ENCODE data around the gene PADI2. TPM values are rescaled to one million over a fixed set of nuclear protein-coding genes. Genes with fewer than 3 reads are reported as not detected.
A peak's percentile ranks its signal among the peaks of the same experiment; 100 is the strongest.
"Not testable (repeated sequence)": the region's sequence is repeated elsewhere in the genome, so short reads cannot be mapped to it uniquely, and the experiment has no call there.

Gene PADI2
- total RNA-seq, 2 donors from 2014 or later = 0.11 to 0.12 TPM

DNA sequence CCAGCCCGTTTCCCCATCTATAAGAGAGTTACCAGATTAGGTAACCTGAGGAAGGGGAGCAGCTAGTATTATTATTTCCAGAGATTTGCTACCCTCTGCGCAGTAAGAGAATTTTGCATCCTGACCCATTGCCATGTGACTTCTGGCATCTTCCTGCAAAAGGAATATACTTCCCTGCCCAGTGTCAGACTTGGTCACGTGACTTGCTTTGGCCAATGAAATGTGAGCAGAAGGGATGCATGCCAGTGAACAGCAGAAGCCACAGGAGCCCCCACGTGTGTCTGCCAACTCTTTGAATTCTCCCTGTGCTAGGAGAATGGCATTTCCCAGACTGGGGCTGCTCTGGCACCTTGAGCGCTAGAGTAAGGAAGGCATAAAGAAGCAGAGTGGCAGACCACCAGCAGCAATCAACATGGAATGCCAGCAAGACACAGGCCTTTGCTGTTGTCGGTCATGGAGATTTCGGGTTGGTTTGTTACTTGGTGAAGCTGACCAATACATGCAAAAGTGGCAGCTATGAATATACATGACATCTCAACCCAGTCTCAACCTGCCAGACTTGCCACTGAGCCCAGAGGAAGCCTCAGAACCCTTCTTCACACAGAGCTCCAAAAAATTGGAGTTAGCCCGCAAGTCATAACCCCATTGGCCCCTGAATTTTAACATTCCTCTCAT lies 39.0 kb downstream of the PADI2 start:
- ATAC-seq = no peak
- Mint-ChIP-seq H3K36me3 (no peaks in the 10 kb centered on the region), H3K27ac (no peak overlapping the region), H3K9me3 (no peaks in the 10 kb centered on the region)
- DNase-seq (ENCODE audit: low spot score in 2 of 2) = no peak

DNA sequence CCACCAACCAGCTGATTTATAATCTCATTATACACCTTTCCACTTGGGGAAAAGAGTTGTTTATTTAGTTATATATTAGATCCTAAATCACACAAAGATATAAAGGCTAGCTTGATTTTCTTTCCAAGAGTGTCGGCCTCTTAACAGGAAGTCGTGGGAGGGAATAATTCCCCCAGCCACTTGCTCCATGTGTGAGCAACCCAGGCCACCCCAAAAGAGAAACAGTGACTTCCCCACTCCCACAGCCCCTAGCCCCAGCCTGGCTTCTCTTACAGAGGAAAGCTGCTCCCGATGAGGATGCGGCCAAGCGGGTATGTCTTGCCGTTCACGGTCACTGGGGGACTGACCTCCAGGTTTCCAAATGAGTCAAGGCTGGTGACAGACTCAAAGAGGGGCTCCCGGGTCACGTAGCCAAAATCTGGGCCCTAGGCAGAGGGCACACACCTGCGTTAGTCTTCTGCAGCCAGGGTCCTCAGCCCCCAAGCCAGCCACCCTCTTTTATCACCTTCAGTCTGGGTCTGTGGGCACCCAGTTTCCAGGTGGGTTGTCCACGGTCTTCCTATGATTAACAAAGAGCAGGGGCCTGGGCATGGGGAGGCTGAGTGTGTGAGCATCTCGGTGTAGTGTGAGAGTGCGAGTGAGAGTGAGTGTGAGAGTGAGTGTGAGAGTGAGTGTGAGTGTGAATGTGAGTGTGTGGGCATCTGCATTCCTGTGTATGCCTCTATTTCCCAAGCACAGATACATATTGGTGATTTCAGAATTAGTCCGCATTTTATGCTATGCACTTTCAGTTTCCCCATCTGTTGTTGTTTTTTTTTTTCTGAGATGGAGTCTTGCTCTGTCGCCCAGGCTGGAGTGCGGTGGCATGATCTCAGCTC lies 40.0 kb downstream of the PADI2 start:
- ATAC-seq (no peak), DNase-seq (ENCODE audit: low spot score in 2 of 2) (no peak)
- Mint-ChIP-seq H3K9me3 (no peaks in the 10 kb centered on the region), H3K27ac (no peak overlapping the region), H3K36me3 (no peaks in the 10 kb centered on the region)

DNA sequence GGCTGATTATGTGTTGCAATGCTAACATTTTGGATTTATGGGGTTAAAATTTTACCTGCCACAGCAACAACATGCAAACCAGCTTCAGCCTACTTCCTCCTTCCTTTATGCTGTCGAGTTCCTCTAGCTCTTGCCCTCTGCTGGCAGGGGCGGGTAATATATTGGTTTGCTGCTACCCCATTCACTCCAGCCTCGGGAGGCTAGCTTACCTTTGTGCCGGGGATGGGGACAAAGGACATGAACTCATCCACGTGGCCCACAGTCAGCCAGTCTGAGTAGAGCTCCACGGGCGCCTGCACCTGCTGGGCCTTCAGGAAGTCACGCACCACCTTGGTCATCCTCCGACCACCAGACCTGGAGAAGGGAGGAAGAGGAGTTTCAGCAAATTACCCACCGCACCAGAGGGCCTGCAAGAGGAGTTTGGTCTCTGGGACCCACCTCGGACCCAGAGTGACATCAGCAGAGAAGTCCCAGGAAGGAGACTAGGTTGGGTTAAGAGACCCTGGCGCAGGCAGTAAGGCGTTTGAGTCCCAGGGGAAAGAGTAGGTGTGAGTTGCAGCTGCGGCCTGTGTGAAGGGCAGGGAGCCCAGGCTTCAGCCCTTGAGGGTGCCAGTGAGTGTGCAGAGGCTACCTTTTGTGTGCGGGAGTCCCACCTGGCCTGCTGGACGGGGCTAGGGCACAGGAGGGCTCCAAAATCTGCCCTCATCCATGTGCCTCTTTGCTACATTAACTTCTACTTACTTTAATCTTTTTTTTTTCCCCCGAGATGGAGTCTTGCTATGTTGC lies 43.6 kb downstream of the PADI2 start:
- no peaks in the 10 kb centered on the region for H3K36me3 Mint-ChIP-seq
- ATAC-seq (no peak), DNase-seq (ENCODE audit: low spot score in 2 of 2) (no peak)
- peak overlapping the region; percentile 2 to 47 for H3K27ac Mint-ChIP-seq
- no peaks in the 10 kb centered on the region for H3K9me3 Mint-ChIP-seq

DNA sequence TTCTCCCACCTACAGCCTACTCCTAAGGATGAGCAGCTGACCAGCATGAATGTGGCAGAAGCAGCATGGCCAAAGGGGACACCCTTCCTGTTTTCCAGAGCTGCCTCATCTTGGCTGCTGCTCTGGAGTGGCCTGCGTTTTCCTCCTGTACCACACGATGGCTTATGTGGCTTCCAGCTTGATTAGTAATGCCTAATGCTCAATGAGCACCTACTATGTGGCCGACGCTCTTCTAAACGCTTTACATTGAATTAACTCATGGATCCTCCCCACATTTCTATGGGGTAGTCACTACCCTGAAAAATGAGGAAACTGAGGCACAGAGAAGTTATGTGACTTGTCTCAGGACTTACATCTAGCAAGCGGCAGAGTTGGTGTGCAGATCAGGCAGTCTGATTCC lies 47.5 kb downstream of the PADI2 start:
- H3K36me3 Mint-ChIP-seq = no peaks in the 10 kb centered on the region
- DNase-seq (ENCODE audit: low spot score in 2 of 2) (no peak), ATAC-seq (no peak)
- H3K27ac Mint-ChIP-seq = no peak overlapping the region
- no peaks in the 10 kb centered on the region for H3K9me3 Mint-ChIP-seq

DNA sequence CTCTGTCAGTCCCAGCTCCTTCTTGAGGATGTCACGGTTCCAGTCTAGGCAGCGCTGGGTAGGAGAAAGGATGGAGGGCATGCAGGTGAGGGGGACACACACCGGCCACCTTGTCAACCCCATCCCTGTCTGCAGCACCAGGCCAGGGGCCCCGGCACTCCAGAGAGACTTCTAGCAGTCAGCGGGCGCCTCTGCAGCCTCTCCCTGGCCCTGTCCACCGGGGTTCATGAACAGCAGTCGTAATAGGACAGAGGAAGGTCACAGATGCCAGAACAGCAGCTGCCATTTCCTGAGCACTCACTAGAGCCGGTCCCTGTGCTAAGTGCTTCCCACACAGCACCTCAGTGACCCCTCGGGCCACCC lies 49.1 kb downstream of the PADI2 start:
- H3K36me3 Mint-ChIP-seq = no peaks in the 10 kb centered on the region
- ATAC-seq (no peak), DNase-seq (ENCODE audit: low spot score in 2 of 2) (no peak)
- no peaks in the 10 kb centered on the region for H3K9me3 Mint-ChIP-seq
- H3K27ac Mint-ChIP-seq = no peak overlapping the region

DNA sequence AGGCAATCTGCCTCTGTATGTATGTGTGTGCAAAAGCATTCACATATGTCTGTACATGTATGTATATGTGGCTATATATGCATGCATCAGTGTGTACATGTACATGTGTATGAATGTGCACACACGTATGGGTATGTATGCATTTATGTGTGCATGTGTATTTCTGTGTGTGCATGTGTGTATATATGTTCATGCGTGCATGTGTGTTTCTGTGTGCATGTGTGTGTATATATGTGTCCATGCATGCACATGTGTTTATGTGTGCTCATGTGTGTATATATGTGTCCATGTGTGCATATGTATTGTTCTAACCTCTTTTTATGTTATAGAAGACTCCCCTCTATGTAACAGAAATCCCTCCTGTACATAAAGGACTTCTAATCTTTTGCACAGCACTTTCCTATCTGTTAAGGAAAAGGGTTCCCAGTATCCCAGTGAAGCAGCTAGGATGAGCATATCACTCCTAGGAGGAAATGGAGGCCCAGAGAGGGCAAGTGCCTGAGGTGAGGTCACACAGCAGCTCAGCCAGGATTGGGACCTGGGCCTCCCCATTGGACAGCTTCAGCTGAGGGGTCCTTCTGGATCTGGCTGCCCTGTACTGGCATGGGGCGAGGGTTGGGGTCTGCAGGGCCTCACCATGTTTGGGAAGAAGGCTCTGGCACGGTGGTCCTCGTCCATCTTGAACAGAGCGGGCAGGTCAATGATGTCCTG lies 49.6 kb downstream of the PADI2 start:
- ATAC-seq (no peak), DNase-seq (ENCODE audit: low spot score in 2 of 2) (no peak)
- H3K36me3 Mint-ChIP-seq = no peaks in the 10 kb centered on the region
- no peaks in the 10 kb centered on the region for H3K9me3 Mint-ChIP-seq
- H3K27ac Mint-ChIP-seq = no peak overlapping the region

DNA sequence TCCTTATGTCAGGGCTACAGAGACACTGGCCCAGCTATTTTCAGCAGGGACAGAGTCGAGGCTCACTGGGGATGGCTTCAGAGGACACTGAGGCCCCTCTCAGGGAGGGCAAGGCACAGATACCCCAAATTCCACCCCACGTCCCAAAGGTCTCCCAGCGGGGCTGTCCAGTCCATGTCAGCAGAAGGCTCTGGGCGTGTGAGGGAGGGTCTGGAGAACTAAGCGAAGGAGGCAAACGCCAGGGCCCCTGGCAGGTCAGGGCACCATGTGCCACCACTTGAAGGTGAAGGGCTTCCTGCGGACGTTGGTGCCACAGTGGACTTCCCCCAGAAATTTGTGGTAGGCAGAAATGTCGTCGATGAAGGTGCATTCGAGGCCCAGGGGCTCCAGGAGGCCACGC lies 50.5 kb downstream of the PADI2 start:
- no peaks in the 10 kb centered on the region for H3K9me3 Mint-ChIP-seq
- DNase-seq (ENCODE audit: low spot score in 2 of 2) = no peak
- no peaks in the 10 kb centered on the region for H3K36me3 Mint-ChIP-seq
- H3K27ac Mint-ChIP-seq = no peak overlapping the region
- ATAC-seq = no peak

DNA sequence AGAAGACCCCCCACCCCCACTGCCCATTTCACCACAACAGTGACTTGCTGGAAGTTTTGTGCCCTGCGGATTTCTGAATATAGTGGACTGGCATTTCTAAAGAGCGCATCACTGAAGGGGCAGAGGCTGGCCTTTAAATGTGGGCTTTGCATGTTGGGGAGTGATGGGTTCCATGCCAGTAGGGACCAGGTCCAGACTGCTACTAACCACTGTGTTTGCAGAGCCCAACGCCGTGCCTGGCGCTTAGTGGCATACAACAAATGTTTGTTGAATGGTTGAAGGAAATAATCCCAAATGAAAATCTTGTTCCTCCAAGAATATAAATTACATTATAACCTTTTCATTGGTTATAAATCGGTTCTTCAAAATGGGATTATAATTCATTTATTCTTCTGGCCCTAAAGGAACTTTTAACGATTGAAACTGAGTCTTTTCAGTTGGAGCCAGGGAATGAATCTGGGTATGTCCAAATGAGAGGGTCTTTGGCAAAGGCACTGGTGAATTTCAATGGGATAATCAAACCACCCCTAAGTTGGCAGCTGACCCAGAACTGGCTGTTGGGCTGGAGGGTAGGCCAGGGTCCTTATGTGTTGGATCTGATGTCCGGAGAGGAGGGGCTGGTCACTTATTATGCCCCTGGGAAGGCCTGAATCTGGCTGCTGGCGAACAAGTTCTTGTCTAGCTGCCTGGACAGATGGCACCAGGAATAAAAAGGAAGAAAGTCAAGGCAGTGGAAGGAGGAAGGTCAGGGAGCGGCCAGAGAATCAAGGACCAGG lies 51.6 kb downstream of the PADI2 start:
- H3K36me3 Mint-ChIP-seq = no peaks in the 10 kb centered on the region
- DNase-seq (ENCODE audit: low spot score in 2 of 2) (no peak), ATAC-seq (no peak)

DNA sequence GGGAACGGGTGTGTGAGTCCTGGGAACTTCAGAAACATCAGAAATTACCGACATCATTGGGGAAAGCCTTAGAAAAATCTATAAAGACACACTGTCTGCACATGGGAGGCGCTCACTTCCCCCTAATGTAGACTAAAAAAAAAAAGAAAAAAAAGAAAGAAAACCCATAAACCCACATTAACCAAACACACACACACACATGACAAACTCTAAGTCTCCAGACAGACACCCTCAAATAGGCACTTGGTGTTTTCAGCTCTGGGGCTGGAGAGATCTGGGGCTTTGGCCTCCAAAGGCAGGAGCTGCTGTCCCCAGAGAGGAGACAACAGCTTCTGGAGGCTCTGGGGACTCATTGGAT lies 52.2 kb downstream of the PADI2 start:
- DNase-seq (ENCODE audit: low spot score in 2 of 2) (no peak), ATAC-seq (no peak)
- H3K27ac Mint-ChIP-seq = no peak overlapping the region
- no peaks in the 10 kb centered on the region for H3K36me3 Mint-ChIP-seq
- H3K9me3 Mint-ChIP-seq = no peaks in the 10 kb centered on the region

More for the DNA sequence above, 51.6 kb downstream of the PADI2 start:
- H3K27ac Mint-ChIP-seq = no peak overlapping the region
- H3K9me3 Mint-ChIP-seq = no peaks in the 10 kb centered on the region

DNA sequence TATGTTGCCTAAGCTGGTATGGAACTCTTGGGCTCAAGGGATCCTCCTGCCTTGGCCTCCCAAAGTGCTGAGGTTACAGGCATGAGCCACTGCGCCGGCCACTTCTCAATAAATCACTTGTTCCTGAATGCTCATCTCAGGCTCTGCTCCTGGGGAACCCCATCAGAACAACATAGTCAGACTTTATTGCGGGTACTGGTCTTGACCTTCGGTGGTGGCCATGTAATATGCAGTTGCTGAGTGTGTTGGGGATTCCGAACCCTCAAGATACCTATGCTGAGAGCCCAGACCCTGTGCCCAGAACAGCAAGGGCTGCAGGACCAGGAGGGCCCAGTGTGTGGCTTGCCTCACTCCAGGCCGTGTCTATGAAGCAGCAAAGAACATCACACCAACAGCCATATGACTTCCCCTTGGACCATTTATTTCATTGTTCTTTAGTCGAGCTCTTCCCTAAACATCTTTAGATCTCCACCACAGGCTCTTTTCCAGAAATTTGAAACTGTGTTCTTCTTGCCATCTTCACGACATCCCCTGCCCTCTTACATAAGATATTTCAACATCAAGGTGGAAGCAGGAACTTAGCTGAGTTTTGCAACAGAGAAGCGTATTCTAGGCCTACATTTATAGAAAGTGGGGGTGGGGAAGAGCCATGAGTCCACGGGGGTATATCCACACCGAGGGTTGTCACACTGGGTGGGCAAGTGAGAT lies 52.7 kb downstream of the PADI2 start:
- no peaks in the 10 kb centered on the region for H3K36me3 Mint-ChIP-seq
- no peaks in the 10 kb centered on the region for H3K9me3 Mint-ChIP-seq
- DNase-seq (ENCODE audit: low spot score in 2 of 2) = no peak
- ATAC-seq = no peak
- no peak overlapping the region for H3K27ac Mint-ChIP-seq

DNA sequence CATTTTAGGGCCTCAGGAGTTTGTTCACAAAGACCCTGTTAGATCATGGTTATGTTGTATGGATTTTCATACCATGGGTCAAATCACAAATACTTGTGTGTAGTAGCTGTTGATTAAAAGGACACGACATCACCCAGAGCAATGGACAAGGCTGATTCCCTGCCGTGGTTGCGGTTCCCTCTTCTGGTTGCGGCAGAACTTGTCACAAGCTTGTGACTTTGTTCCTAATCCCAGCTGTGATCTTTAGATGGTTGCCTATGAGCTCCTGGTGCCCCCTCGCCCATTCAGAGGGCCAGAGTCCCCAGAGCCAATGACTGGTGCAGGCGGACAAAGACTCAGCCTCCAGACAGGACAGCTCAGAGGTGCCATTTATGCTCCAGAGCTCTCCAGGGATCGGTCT lies 53.6 kb downstream of the PADI2 start:
- ATAC-seq (no peak), DNase-seq (ENCODE audit: low spot score in 2 of 2) (no peak)
- H3K27ac Mint-ChIP-seq = no peak overlapping the region
- no peaks in the 10 kb centered on the region for H3K36me3 Mint-ChIP-seq
- H3K9me3 Mint-ChIP-seq = no peaks in the 10 kb centered on the region

DNA sequence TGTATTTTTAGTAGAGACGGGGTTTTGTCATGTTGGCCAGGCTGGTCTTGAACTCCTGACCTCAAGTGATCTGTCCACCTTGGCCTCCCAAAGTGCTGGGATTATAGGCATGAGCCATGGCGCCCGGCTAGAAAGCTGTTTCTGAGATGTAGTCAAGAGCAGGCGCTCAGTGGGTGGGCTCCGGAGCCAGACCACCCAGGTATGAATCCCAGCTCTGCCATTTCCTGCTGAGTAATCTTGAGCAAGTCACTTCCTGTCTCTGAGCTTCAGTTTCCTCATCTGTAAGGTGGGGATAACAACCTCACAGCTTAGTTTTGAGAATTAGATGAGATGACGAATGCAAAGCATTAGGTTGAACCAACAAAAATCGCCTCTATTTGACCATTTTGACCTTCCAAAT lies 56.5 kb downstream of the PADI2 start:
- not testable (repeated sequence) for DNase-seq (ENCODE audit: low spot score in 2 of 2); ATAC-seq; H3K9me3 Mint-ChIP-seq

DNA sequence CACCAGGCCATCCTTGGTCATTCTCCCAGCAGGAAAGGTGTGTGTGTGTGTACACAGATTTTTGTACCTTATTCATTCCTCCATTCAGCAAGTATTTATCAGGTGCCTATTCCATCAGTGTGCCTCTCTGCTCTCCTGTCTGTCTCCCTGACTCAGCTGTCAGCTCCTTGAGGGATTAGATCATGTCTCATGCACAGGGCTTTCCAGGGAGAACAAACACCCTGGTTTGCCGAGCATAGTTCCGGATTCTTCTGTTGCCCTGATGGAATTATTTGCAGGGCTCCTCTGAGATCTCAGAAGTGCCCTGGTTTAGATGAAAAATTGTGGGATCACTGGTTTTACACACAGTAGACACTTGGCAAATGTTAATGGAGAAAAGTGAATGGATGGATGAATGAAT lies 57.4 kb downstream of the PADI2 start:
- no peak for DNase-seq (ENCODE audit: low spot score in 2 of 2)
- Mint-ChIP-seq H3K27ac (no peak overlapping the region), H3K9me3 (no peaks in the 10 kb centered on the region), H3K36me3 (no peaks in the 10 kb centered on the region)
- ATAC-seq = no peak

More for the DNA sequence above, 56.5 kb downstream of the PADI2 start:
- H3K36me3 Mint-ChIP-seq, H3K27ac Mint-ChIP-seq: not testable (repeated sequence)

DNA sequence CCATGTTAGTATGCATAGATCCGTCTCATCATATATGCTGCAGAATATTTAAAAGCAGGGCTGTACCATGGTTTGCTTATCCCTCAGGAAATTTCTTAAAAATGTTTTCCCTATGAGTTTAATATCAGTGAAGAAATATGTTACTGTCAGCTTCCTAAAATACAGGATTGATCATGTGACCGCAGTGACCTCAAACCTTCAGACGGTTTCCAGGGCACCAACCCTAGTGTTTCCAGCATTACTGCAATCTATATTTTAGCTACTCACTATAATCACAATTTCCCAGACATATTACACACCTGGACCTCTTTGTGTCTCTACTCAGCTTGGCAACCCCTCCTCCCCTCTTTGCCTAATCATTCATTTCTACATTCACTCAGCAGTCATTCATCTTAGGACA lies 57.8 kb downstream of the PADI2 start:
- no peak overlapping the region for H3K27ac Mint-ChIP-seq
- no peaks in the 10 kb centered on the region for H3K9me3 Mint-ChIP-seq
- DNase-seq (ENCODE audit: low spot score in 2 of 2) = no peak
- ATAC-seq = no peak
- H3K36me3 Mint-ChIP-seq = no peaks in the 10 kb centered on the region

DNA sequence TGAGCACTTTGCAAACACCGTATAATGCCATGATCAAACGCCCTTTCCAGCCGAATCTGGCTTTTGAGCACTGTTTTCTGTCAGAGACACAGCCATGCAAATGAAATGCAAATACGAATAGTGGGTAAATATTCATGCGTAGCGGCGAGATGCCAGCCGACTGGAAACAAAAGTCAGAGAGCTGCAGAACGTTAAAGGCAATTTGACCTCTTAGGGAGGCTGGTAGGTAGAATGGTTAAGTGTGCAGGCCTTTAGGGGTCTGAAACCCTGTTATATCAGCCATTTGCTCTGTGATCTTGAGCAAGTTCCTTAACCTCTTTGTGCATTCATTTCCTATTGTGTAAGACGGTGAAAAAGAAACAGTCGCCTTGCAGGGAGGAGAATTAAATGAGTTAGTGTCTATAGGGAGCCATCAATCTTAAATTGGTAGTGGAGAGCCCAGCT lies 58.9 kb downstream of the PADI2 start:
- Mint-ChIP-seq H3K36me3 (no peaks in the 10 kb centered on the region), H3K27ac (no peak overlapping the region), H3K9me3 (no peaks in the 10 kb centered on the region)
- DNase-seq (ENCODE audit: low spot score in 2 of 2) = no peak
- no peak for ATAC-seq
